ENCODE results near the gene CXCL10. TPM values are rescaled to one million over a fixed set of nuclear protein-coding genes. Genes with fewer than 3 reads are reported as not detected.
A peak's percentile ranks its signal among the peaks of the same experiment; 100 is the strongest.
"Not testable (repeated sequence)": the region's sequence is repeated elsewhere in the genome, so short reads cannot be mapped to it uniquely, and the experiment has no call there.

CXCL10 gene
- total and polyA plus RNA-seq, 4 donors, result 1.3 to 18.6 (median 2.8) TPM

DNA sequence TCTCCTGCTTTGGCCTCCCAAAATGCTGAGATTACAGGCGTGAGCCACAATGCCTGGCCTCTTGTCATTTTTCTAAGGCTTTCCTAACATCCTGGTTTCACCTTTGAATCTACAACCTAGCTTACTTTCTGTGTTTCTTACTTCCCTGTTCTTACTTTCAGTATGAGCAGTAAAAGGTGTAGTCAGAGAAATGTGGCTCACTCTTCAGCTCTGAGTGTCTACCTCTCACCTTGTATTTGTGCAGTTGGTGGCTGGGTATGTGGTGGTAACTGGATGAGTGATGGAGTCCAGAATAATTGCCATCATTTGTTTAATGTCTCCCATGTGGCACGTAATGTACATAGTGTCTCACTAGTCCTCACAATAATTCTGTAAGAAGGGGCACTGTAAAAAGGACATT is 31.7 kb upstream of the CXCL10 start:
- ATAC-seq (ENCODE audit: insufficient read depth, low FRiP score), result no peak
- Histone ChIP-seq H3K4me1 (ENCODE audit: control insufficient read depth in 5 of 5, insufficient read depth in 5 of 5, low read length in 5 of 5) (no peaks in the 10 kb centered on the region), H3K9me3 (ENCODE audit: control insufficient read depth in 4 of 4, insufficient read depth in 3 of 4, low read length in 3 of 4) (no peaks in the 10 kb centered on the region), H3K4me3 (no peak overlapping the region), H3K27ac (ENCODE audit: low read depth in 1 of 2, low read length in 1 of 2) (no peak overlapping the region), H3K9ac (ENCODE audit: insufficient read depth in 1 of 2, low read length in 2 of 2) (no peak overlapping the region), H3K27me3 (ENCODE audit: control insufficient read depth in 3 of 3, insufficient read depth in 3 of 3, low read length in 2 of 3) (no peaks in the 10 kb centered on the region), H3K36me3 (ENCODE audit: control insufficient read depth in 4 of 4, insufficient read depth in 4 of 4, low read length in 4 of 4) (no peaks in the 10 kb centered on the region)
- TF ChIP-seq, protein P1, sequence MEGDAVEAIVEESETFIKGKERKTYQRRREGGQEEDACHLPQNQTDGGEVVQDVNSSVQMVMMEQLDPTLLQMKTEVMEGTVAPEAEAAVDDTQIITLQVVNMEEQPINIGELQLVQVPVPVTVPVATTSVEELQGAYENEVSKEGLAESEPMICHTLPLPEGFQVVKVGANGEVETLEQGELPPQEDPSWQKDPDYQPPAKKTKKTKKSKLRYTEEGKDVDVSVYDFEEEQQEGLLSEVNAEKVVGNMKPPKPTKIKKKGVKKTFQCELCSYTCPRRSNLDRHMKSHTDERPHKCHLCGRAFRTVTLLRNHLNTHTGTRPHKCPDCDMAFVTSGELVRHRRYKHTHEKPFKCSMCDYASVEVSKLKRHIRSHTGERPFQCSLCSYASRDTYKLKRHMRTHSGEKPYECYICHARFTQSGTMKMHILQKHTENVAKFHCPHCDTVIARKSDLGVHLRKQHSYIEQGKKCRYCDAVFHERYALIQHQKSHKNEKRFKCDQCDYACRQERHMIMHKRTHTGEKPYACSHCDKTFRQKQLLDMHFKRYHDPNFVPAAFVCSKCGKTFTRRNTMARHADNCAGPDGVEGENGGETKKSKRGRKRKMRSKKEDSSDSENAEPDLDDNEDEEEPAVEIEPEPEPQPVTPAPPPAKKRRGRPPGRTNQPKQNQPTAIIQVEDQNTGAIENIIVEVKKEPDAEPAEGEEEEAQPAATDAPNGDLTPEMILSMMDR (IDR thresholded peaks at IDR 0.05; ENCODE audit: control extremely low read depth, extremely low read depth), result no peak
- DNase-seq, result no peak
- whole genome bisulfite sequencing, 2 donors, result 70 to 79% methylated on average over 2 of the region's 2 CpGs

DNA sequence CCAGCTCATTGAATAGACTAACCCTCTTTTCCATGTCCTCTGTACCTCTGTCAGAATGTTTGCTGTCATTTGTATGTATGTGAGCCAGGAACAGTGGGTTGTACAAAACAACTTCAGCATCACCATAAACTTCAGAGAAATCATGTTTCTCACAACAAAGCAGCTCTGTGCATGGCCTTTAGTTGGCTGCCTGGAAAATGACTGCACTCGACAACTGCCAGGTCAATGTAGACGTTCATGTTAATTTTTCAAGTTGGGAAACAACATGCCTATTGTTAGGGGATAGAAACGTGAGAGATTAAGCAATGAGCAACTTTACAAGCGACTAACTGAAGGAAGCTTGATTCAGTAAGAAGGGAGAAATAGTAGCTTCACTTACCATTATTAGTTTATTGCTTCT is 30.4 kb upstream of the CXCL10 start:
- TF ChIP-seq, protein P1 (IDR thresholded peaks at IDR 0.05; ENCODE audit: control extremely low read depth, extremely low read depth), result no peak
- 22 to 36% methylated on average over 4 of the region's 4 CpGs for WGBS, 2 donors
- Histone ChIP-seq H3K4me1 (ENCODE audit: control insufficient read depth in 5 of 5, insufficient read depth in 5 of 5, low read length in 5 of 5) (no peaks in the 10 kb centered on the region), H3K36me3 (ENCODE audit: control insufficient read depth in 4 of 4, insufficient read depth in 4 of 4, low read length in 4 of 4) (no peaks in the 10 kb centered on the region), H3K27ac (ENCODE audit: low read depth in 1 of 2, low read length in 1 of 2) (no peak overlapping the region), H3K27me3 (ENCODE audit: control insufficient read depth in 3 of 3, insufficient read depth in 3 of 3, low read length in 2 of 3) (no peaks in the 10 kb centered on the region), H3K4me3 (no peak overlapping the region), H3K9me3 (ENCODE audit: control insufficient read depth in 4 of 4, insufficient read depth in 3 of 4, low read length in 3 of 4) (no peaks in the 10 kb centered on the region), H3K9ac (ENCODE audit: insufficient read depth in 1 of 2, low read length in 2 of 2) (peak overlapping the region in 1 of 2 donors; percentile 11)
- DNase-seq, result peak; percentile 13 to 81 (median 29)
- no peak for ATAC-seq (ENCODE audit: insufficient read depth, low FRiP score)

DNA sequence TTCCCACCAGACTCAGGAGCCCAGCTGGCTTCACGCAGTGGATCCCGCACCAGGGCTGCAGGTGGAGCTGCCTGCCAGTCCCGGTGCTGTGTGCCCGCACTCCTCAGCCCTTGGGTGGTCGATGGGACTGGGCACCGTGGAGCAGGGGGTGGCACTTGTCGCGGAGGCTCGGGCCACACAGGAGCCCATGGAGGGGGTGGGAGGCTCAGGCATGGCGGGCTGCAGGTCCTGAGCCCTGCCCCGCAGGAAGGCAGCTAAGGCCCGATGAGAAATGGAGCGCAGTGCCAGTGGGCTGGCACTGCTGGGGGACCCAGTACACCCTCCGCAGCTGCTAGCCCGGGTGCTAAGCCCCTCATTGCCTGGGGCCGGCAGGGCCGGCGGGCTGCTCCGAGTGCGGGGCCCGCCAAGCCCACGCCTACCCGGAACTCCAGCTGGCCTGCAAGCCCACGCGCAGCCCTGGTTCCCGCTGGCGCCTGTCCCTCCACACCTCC is 27.3 kb upstream of the CXCL10 start:
- not testable (repeated sequence) for H3K27ac ChIP-seq (ENCODE audit: low read depth in 1 of 2, low read length in 1 of 2); H3K27me3 ChIP-seq (ENCODE audit: control insufficient read depth in 3 of 3, insufficient read depth in 3 of 3, low read length in 2 of 3); H3K4me3 ChIP-seq; H3K9me3 ChIP-seq (ENCODE audit: control insufficient read depth in 4 of 4, insufficient read depth in 3 of 4, low read length in 3 of 4); DNase-seq; H3K4me1 ChIP-seq (ENCODE audit: control insufficient read depth in 5 of 5, insufficient read depth in 5 of 5, low read length in 5 of 5); H3K36me3 ChIP-seq (ENCODE audit: control insufficient read depth in 4 of 4, insufficient read depth in 4 of 4, low read length in 4 of 4); H3K9ac ChIP-seq (ENCODE audit: insufficient read depth in 1 of 2, low read length in 2 of 2); ATAC-seq (ENCODE audit: insufficient read depth, low FRiP score)
- 92 to 97% methylated on average over 15 to 27 of the region's 27 CpGs for WGBS, 2 donors

GRCh38 chr4:76049860-76050416 is 26.6 kb upstream of the CXCL10 start:
- WGBS, 2 donors, result 88 to 90% methylated on average over 17 of the region's 17 CpGs
- H3K4me1 ChIP-seq (ENCODE audit: control insufficient read depth in 5 of 5, insufficient read depth in 5 of 5, low read length in 5 of 5); H3K9me3 ChIP-seq (ENCODE audit: control insufficient read depth in 4 of 4, insufficient read depth in 3 of 4, low read length in 3 of 4); H3K36me3 ChIP-seq (ENCODE audit: control insufficient read depth in 4 of 4, insufficient read depth in 4 of 4, low read length in 4 of 4); H3K27ac ChIP-seq (ENCODE audit: low read depth in 1 of 2, low read length in 1 of 2); ATAC-seq (ENCODE audit: insufficient read depth, low FRiP score); H3K4me3 ChIP-seq; H3K27me3 ChIP-seq (ENCODE audit: control insufficient read depth in 3 of 3, insufficient read depth in 3 of 3, low read length in 2 of 3); DNase-seq; H3K9ac ChIP-seq (ENCODE audit: insufficient read depth in 1 of 2, low read length in 2 of 2): not testable (repeated sequence)

DNA sequence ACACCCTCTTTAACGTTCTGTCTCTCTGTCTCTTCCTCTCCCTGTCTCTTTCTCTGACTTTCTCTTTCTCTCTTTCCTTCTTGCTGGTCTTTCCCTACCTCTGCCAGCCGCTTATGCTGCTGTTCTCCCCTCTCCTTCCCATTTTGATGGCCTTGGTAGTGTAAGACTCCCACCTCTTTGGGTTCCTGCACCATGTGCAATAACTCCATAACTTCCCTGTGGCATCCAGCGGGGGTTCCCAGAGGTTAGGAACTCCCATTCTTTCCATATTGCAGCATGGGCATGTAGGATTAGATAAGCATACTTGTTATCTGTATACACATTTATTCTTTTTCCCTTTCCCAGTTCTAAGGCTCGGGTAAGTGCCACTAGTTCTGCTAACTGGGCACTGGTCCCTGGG is 21.4 kb upstream of the CXCL10 start:
- not testable (repeated sequence) for H3K27ac ChIP-seq (ENCODE audit: low read depth in 1 of 2, low read length in 1 of 2); H3K4me3 ChIP-seq; H3K4me1 ChIP-seq (ENCODE audit: control insufficient read depth in 5 of 5, insufficient read depth in 5 of 5, low read length in 5 of 5); H3K9ac ChIP-seq (ENCODE audit: insufficient read depth in 1 of 2, low read length in 2 of 2); H3K9me3 ChIP-seq (ENCODE audit: control insufficient read depth in 4 of 4, insufficient read depth in 3 of 4, low read length in 3 of 4); ATAC-seq (ENCODE audit: insufficient read depth, low FRiP score); H3K36me3 ChIP-seq (ENCODE audit: control insufficient read depth in 4 of 4, insufficient read depth in 4 of 4, low read length in 4 of 4); H3K27me3 ChIP-seq (ENCODE audit: control insufficient read depth in 3 of 3, insufficient read depth in 3 of 3, low read length in 2 of 3); DNase-seq
- 82 to 86% methylated on average over 4 of the region's 4 CpGs for WGBS, 2 donors

- ATAC-seq (ENCODE audit: insufficient read depth, low FRiP score); H3K27me3 ChIP-seq (ENCODE audit: control insufficient read depth in 3 of 3, insufficient read depth in 3 of 3, low read length in 2 of 3); DNase-seq; H3K4me3 ChIP-seq; H3K36me3 ChIP-seq (ENCODE audit: control insufficient read depth in 4 of 4, insufficient read depth in 4 of 4, low read length in 4 of 4); H3K4me1 ChIP-seq (ENCODE audit: control insufficient read depth in 5 of 5, insufficient read depth in 5 of 5, low read length in 5 of 5); H3K27ac ChIP-seq (ENCODE audit: low read depth in 1 of 2, low read length in 1 of 2); H3K9me3 ChIP-seq (ENCODE audit: control insufficient read depth in 4 of 4, insufficient read depth in 3 of 4, low read length in 3 of 4); H3K9ac ChIP-seq (ENCODE audit: insufficient read depth in 1 of 2, low read length in 2 of 2): not testable (repeated sequence)
- 94 to 96% methylated on average over 10 to 18 of the region's 18 CpGs for WGBS, 2 donors
Measured at GRCh38 chr4:76043306-76043705, 20.0 kb upstream of the CXCL10 start.

All from lung (tissue), 12 donors.